Liver (tissue), 9 donors: ENCODE data around the gene S100PBP. TPM values are rescaled to one million over a fixed set of nuclear protein-coding genes. Genes with fewer than 3 reads are reported as not detected.

Experiments used
- DNase-seq: peaks from one replicate; pipeline ENCODE4 v3.0.0-alpha.2; 2017; ENCODE audit warnings: low spot score
- H3K27ac ChIP-seq, 2 donors: one replicate each; pipeline ENCODE4 v1.7.0; 2013; ENCODE audit warnings: inconsistent platforms in 2 of 2, low read length in 2 of 2, control low read depth in 1 of 2, low read depth in 1 of 2, mild to moderate bottlenecking in 1 of 2
- H3K27me3 ChIP-seq, 4 donors: one replicate each; pipeline versions ENCODE4 v1.6.1 to v1.7.0; 2013; ENCODE audit warnings: low read length in 3 of 4, inconsistent platforms in 1 of 4, mild to moderate bottlenecking in 1 of 4, moderate library complexity in 1 of 4; ENCODE audit not compliant: control insufficient read depth in 4 of 4, insufficient read depth in 4 of 4
- H3K36me3 ChIP-seq, 4 donors: one replicate each; pipeline versions ENCODE4 v1.6.1 to v1.7.0; 2013; ENCODE audit warnings: low read length in 3 of 4, mild to moderate bottlenecking in 3 of 4, low read depth in 1 of 4, moderate library complexity in 1 of 4; ENCODE audit not compliant: control insufficient read depth in 4 of 4, insufficient read depth in 3 of 4
- H3K4me1 ChIP-seq, 4 donors: one replicate each; pipeline versions ENCODE4 v1.6.1 to v1.7.0; 2013; ENCODE audit warnings: low read length in 3 of 4, mild to moderate bottlenecking in 3 of 4, moderate library complexity in 1 of 4; ENCODE audit not compliant: control insufficient read depth in 4 of 4, insufficient read depth in 4 of 4
- H3K4me3 ChIP-seq, 3 donors: one replicate each; pipeline versions ENCODE4 v1.6.1 to v1.7.0; 2013; ENCODE audit warnings: low read length in 3 of 3, control low read depth in 1 of 3, low read depth in 1 of 3, mild to moderate bottlenecking in 1 of 3
- H3K9ac ChIP-seq, 2 donors: one replicate each; pipeline ENCODE4 v1.7.0; 2013; ENCODE audit warnings: low read length in 2 of 2, mild to moderate bottlenecking in 2 of 2, moderate library complexity in 2 of 2, control low read depth in 1 of 2, low read depth in 1 of 2
- H3K9me3 ChIP-seq, 4 donors: one replicate each; pipeline versions ENCODE4 v1.6.1 to v1.7.0; 2013; ENCODE audit warnings: low read length in 3 of 4; ENCODE audit not compliant: control insufficient read depth in 4 of 4
- EGR1 ChIP-seq, 2 donors: IDR thresholded peaks; 2 replicates each; pipeline ENCODE4 v1.6.1; 2016 to 2018; ENCODE audit warnings: antibody characterized with exemption in 2 of 2, low read depth in 2 of 2
- FOXA1 ChIP-seq: IDR thresholded peaks from 2 replicates; pipeline ENCODE4 v1.6.1; 2016; ENCODE audit warnings: antibody characterized with exemption
- GABPA ChIP-seq, 2 donors: IDR thresholded peaks in 1 of 2; conservative IDR thresholded peaks in 1 of 2; 2 replicates each; pipeline ENCODE4 v1.6.1; 2016; ENCODE audit warnings: antibody characterized with exemption in 2 of 2, mild to moderate bottlenecking in 1 of 2, moderate library complexity in 1 of 2
- HNF4G ChIP-seq: IDR thresholded peaks from 2 replicates; pipeline ENCODE4 v1.6.1; 2016; ENCODE audit warnings: antibody characterized with exemption
- JUND ChIP-seq, 2 donors: IDR thresholded peaks; 2 replicates each; pipeline ENCODE4 v1.6.1; 2016; ENCODE audit warnings: antibody characterized with exemption in 2 of 2
- MAX ChIP-seq: IDR thresholded peaks from 2 replicates; pipeline ENCODE4 v1.6.1; 2016; ENCODE audit warnings: antibody characterized with exemption
- REST ChIP-seq: IDR thresholded peaks from 2 replicates; pipeline ENCODE4 v1.6.1; 2016; ENCODE audit warnings: antibody characterized with exemption, mild to moderate bottlenecking
- RXRA ChIP-seq, 2 donors: IDR thresholded peaks; 2 replicates each; pipeline ENCODE4 v1.6.1; 2017 to 2018; ENCODE audit warnings: antibody characterized with exemption in 2 of 2, mild to moderate bottlenecking in 1 of 2
- YY1 ChIP-seq: IDR thresholded peaks from 2 replicates; pipeline ENCODE4 v1.6.1; 2016; ENCODE audit warnings: antibody characterized with exemption, mild to moderate bottlenecking
- ZBTB33 ChIP-seq: IDR thresholded peaks from 2 replicates; pipeline ENCODE4 v1.6.1; 2016; ENCODE audit warnings: antibody characterized with exemption
- WGBS: extraction: QIAGEN DNeasy Blood & Tissue Kit; methylation state at CpG from one replicate; pipeline ENCODE4 v1.1.7; 2013; 5-methylcytosine and 5-hydroxymethylcytosine counted together
- polyA plus RNA-seq, 2 donors: library from polyadenylated mRNA; stranded (reverse) in 1 of 2; unstranded in 1 of 2; fragments of 200-250 nt in 1 of 2; fragments of >200 nt in 1 of 2; fragmentation: Nextera tagmentation in 1 of 2; extraction: Ambion mirVana in 1 of 2; gene quantifications; one replicate each; pipeline versions ENCODE4 v1.2.1 to v1.2.3, GENCODE V29; 2013 to 2015
- total RNA-seq, 2 donors: library from RNA; depleted of rRNA; stranded (reverse); fragments of >200 nt; gene quantifications; one replicate each; pipeline ENCODE4 v1.2.3, GENCODE V29; 2014
- TF ChIP-seq, protein P1 (sequence below): fragments of 150-350 bp; IDR thresholded peaks from 2 replicates; pipeline ENCODE4 v1.5.1; 2017; ENCODE audit warnings: improper control_type of control experiment, low read depth, low read length; ENCODE audit not compliant: missing input control
- donor health status: healthy.
- donor health status: healthy.
- donor health status: healthy.
- donor health status: healthy.
- donor health status: healthy.

The S100PBP gene
- total and polyA plus RNA-seq, 4 donors = 1.9 to 24.8 (median 11.1) TPM

GRCh38 chr1:32806910-32807523 lies 10.4 kb upstream of the S100PBP start:
- WGBS = 80% methylated on average over 4 of the region's 4 CpGs
- peaks cover 9 to 51% (median 32%) of the 10 kb centered on the region in 4 donors for H3K36me3 ChIP-seq
- H3K27me3 ChIP-seq = no peaks in the 10 kb centered on the region
- H3K27ac ChIP-seq = no peak overlapping the region
- H3K4me1 ChIP-seq = peaks cover 0 to 2% (median 0%) of the 10 kb centered on the region in 4 donors
- DNase-seq = no peak
- no peak overlapping the region for H3K9ac ChIP-seq
- H3K9me3 ChIP-seq = no peaks in the 10 kb centered on the region
- H3K4me3 ChIP-seq = no peak overlapping the region
- TF ChIP-seq MAX (no peak), YY1 (no peak), REST (no peak)

- H3K27ac ChIP-seq = no peak overlapping the region
- peaks cover 9 to 44% (median 29%) of the 10 kb centered on the region in 4 donors for H3K36me3 ChIP-seq
- H3K9me3 ChIP-seq = no peaks in the 10 kb centered on the region
- no peak overlapping the region for H3K9ac ChIP-seq
- H3K4me3 ChIP-seq = no peak overlapping the region
- 96% methylated on average over 4 of the region's 4 CpGs for WGBS
- no peak for DNase-seq
- no peaks in the 10 kb centered on the region for H3K27me3 ChIP-seq
- TF ChIP-seq EGR1 (IDR thresholded peaks at IDR 0.05; ENCODE audit: low read depth in 2 of 2) = no peak
- TF ChIP-seq JUND (IDR thresholded peaks at IDR 0.05) = no peak
- TF ChIP-seq RXRA (IDR thresholded peaks at IDR 0.05) = no peak
- TF ChIP-seq YY1 = no peak
- TF ChIP-seq GABPA (IDR thresholded peaks at IDR 0.05 in 1 of 2, conservative IDR thresholded peaks at IDR 0.05 in 1 of 2) = no peak
- no peak for TF ChIP-seq HNF4G
- no peak for TF ChIP-seq FOXA1
- TF ChIP-seq ZBTB33 = no peak
- TF ChIP-seq, protein P1, sequence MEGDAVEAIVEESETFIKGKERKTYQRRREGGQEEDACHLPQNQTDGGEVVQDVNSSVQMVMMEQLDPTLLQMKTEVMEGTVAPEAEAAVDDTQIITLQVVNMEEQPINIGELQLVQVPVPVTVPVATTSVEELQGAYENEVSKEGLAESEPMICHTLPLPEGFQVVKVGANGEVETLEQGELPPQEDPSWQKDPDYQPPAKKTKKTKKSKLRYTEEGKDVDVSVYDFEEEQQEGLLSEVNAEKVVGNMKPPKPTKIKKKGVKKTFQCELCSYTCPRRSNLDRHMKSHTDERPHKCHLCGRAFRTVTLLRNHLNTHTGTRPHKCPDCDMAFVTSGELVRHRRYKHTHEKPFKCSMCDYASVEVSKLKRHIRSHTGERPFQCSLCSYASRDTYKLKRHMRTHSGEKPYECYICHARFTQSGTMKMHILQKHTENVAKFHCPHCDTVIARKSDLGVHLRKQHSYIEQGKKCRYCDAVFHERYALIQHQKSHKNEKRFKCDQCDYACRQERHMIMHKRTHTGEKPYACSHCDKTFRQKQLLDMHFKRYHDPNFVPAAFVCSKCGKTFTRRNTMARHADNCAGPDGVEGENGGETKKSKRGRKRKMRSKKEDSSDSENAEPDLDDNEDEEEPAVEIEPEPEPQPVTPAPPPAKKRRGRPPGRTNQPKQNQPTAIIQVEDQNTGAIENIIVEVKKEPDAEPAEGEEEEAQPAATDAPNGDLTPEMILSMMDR = no peak
- H3K4me1 ChIP-seq = peaks cover 0 to 4% (median 0%) of the 10 kb centered on the region in 4 donors
Measured at GRCh38 chr1:32808580-32808979, 8.9 kb upstream of the S100PBP start.
